ENCODE measurements around the gene POLN. TPM values are rescaled to one million over a fixed set of nuclear protein-coding genes. Genes with fewer than 3 reads are reported as not detected.
A peak's percentile ranks its signal among the peaks of the same experiment; 100 is the strongest.

The POLN gene
- total RNA-seq, 1 experiment from 2014 or later: 0.26 TPM

DNA sequence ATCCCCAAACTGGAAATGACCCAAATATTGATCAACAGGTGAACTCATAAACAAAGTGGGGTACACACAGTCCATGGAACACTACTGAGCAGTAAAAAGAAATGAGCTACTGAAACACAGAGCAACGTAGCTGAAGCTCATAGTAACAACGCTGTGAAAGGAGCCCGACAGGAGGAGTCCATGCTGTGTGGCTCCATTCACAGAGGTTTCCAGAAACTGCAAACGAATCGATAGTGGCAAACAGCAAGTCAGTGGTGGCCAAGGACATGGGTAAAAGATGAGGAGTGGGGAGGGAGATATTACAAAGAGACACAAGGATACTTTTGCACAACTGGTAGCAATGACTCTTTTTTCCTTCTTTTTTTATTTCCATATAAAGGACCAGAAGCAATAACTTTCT is 90.4 kb downstream of the POLN start:
- H3K4me3 ChIP-seq (ENCODE audit: low read length): no peak overlapping the region
- no peak for ATAC-seq
- no peak overlapping the region for H3K9ac ChIP-seq (ENCODE audit: low read length)
- TF ChIP-seq EZH2phosphoT487 (IDR thresholded peaks at IDR 0.05; ENCODE audit: borderline replicate concordance, low read length) (no peak), EZH2 (IDR thresholded peaks at IDR 0.05; ENCODE audit: low read length, unreplicated experiment) (no peak)
- TF ChIP-seq, protein P1, sequence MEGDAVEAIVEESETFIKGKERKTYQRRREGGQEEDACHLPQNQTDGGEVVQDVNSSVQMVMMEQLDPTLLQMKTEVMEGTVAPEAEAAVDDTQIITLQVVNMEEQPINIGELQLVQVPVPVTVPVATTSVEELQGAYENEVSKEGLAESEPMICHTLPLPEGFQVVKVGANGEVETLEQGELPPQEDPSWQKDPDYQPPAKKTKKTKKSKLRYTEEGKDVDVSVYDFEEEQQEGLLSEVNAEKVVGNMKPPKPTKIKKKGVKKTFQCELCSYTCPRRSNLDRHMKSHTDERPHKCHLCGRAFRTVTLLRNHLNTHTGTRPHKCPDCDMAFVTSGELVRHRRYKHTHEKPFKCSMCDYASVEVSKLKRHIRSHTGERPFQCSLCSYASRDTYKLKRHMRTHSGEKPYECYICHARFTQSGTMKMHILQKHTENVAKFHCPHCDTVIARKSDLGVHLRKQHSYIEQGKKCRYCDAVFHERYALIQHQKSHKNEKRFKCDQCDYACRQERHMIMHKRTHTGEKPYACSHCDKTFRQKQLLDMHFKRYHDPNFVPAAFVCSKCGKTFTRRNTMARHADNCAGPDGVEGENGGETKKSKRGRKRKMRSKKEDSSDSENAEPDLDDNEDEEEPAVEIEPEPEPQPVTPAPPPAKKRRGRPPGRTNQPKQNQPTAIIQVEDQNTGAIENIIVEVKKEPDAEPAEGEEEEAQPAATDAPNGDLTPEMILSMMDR (conservative IDR thresholded peaks at IDR 0.05; ENCODE audit: low read depth, low read length): no peak
- H3F3A ChIP-seq (ENCODE audit: low read length, unreplicated experiment): no peaks in the 10 kb centered on the region
- no peak overlapping the region for H3K27ac ChIP-seq (ENCODE audit: low read length)
- no peak for DNase-seq
- H3K27me3 ChIP-seq (ENCODE audit: low read length): no peaks in the 10 kb centered on the region
- ChIA-PET POLR2A (ENCODE audit: unreplicated experiment) (no interaction called here), CTCF (no interaction called here)
- H3K79me2 ChIP-seq (ENCODE audit: low read length): no peaks in the 10 kb centered on the region
- no peaks in the 10 kb centered on the region for H4K20me1 ChIP-seq (ENCODE audit: low read length)
- H3K4me1 ChIP-seq (ENCODE audit: insufficient read depth, low read length): no peaks in the 10 kb centered on the region
- H3K36me3 ChIP-seq (ENCODE audit: low read depth, low read length): no peaks in the 10 kb centered on the region
- no peaks in the 10 kb centered on the region for H3K9me3 ChIP-seq (ENCODE audit: low read length)
- intact Hi-C loops (cut with micrococcal nuclease): no loop called here
- BruUV-seq (replicated peaks): no TSS peak
- no peak overlapping the region for H2AFZ ChIP-seq (ENCODE audit: low read length)
- H3K4me2 ChIP-seq (ENCODE audit: low read length): no peak overlapping the region
- H3K9me2 ChIP-seq (replicated peaks; ENCODE audit: low read length): no peaks in the 10 kb centered on the region

DNA sequence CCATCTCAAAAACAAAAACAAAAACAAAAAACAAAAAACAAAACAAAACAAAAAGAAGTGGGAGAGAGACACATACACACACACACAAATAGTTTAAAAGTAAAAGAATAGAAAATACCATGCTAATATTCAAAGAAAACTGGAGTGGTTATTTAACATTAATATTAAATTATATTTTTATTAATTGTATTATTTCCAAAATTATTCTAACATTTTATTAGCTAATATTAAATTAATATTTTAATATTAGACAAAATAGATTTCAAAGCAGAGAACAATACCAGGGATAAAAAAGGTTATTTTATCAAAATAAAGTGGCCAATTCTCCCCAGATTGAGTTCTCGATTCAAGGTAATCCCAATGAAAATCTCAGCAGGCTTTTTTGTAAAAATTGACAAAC is 91.8 kb downstream of the POLN start:
- no peak overlapping the region for H3K4me2 ChIP-seq (ENCODE audit: low read length)
- H4K20me1 ChIP-seq (ENCODE audit: low read length): no peaks in the 10 kb centered on the region
- no peak overlapping the region for H3K9ac ChIP-seq (ENCODE audit: low read length)
- ATAC-seq: no peak
- intact Hi-C loops (cut with micrococcal nuclease): no loop called here
- no peaks in the 10 kb centered on the region for H3K79me2 ChIP-seq (ENCODE audit: low read length)
- no TSS peak for BruUV-seq (replicated peaks)
- no peak overlapping the region for H2AFZ ChIP-seq (ENCODE audit: low read length)
- no peaks in the 10 kb centered on the region for H3K9me3 ChIP-seq (ENCODE audit: low read length)
- ChIA-PET POLR2A (ENCODE audit: unreplicated experiment) (no interaction called here), CTCF (no interaction called here)
- TF ChIP-seq EZH2 (IDR thresholded peaks at IDR 0.05; ENCODE audit: low read length, unreplicated experiment) (no peak), EZH2phosphoT487 (IDR thresholded peaks at IDR 0.05; ENCODE audit: borderline replicate concordance, low read length) (no peak)
- TF ChIP-seq, protein P1 (conservative IDR thresholded peaks at IDR 0.05; ENCODE audit: low read depth, low read length): no peak
- H3F3A ChIP-seq (ENCODE audit: low read length, unreplicated experiment): no peaks in the 10 kb centered on the region
- no peak overlapping the region for H3K4me3 ChIP-seq (ENCODE audit: low read length)
- H3K4me1 ChIP-seq (ENCODE audit: insufficient read depth, low read length): no peaks in the 10 kb centered on the region
- H3K27me3 ChIP-seq (ENCODE audit: low read length): no peaks in the 10 kb centered on the region
- no peak for DNase-seq
- no peak overlapping the region for H3K27ac ChIP-seq (ENCODE audit: low read length)
- H3K36me3 ChIP-seq (ENCODE audit: low read depth, low read length): no peaks in the 10 kb centered on the region
- no peaks in the 10 kb centered on the region for H3K9me2 ChIP-seq (replicated peaks; ENCODE audit: low read length)

- Histone ChIP-seq H4K20me1 (ENCODE audit: low read length) (no peaks in the 10 kb centered on the region), H2AFZ (ENCODE audit: low read length) (no peak overlapping the region), H3F3A (ENCODE audit: low read length, unreplicated experiment) (no peaks in the 10 kb centered on the region), H3K9me2 (replicated peaks; ENCODE audit: low read length) (no peaks in the 10 kb centered on the region), H3K4me2 (ENCODE audit: low read length) (no peak overlapping the region), H3K36me3 (ENCODE audit: low read depth, low read length) (no peaks in the 10 kb centered on the region), H3K9me3 (ENCODE audit: low read length) (no peaks in the 10 kb centered on the region), H3K4me1 (ENCODE audit: insufficient read depth, low read length) (no peaks in the 10 kb centered on the region; the same call in 1 of the 2 replicates), H3K9ac (ENCODE audit: low read length) (no peak overlapping the region), H3K27ac (ENCODE audit: low read length) (no peak overlapping the region), H3K4me3 (ENCODE audit: low read length) (no peak overlapping the region), H3K27me3 (ENCODE audit: low read length) (no peaks in the 10 kb centered on the region), H3K79me2 (ENCODE audit: low read length) (no peaks in the 10 kb centered on the region)
- no TSS peak for BruUV-seq (replicated peaks)
- ChIA-PET CTCF (interaction anchor here (0.6 kb wide), 1 partner anchor 753 kb away, joined by 3 read pairs; no protein-coding TSS in a partner anchor), POLR2A (ENCODE audit: unreplicated experiment) (no interaction called here)
- intact Hi-C loops (cut with micrococcal nuclease): no loop called here
- ATAC-seq (no peak), DNase-seq (peak; percentile 15)
- TF ChIP-seq, protein P1 (conservative IDR thresholded peaks at IDR 0.05; ENCODE audit: low read depth, low read length): no peak
- no peak for TF ChIP-seq EZH2phosphoT487 (IDR thresholded peaks at IDR 0.05; ENCODE audit: borderline replicate concordance, low read length)
- TF ChIP-seq EZH2 (IDR thresholded peaks at IDR 0.05; ENCODE audit: low read length, unreplicated experiment): no peak
These were observed 99.1 kb downstream of the POLN start for GRCh38 chr4:2142630-2143427.

Data from PC-3 (cell line).